A549 (cell line): ENCODE results near the gene RPL7A.

Source experiments
- CHD2 ChIP-seq: fragments of 150-350 bp; IDR thresholded peaks from 2 replicates; pipeline ENCODE4 v1.6.1; 2014; ENCODE audit warnings: low read length; ENCODE audit not compliant: partially characterized antibody
- CHD4 ChIP-seq: fragments of 200-600 bp; sonication (generic); IDR thresholded peaks from 2 replicates; pipeline ENCODE4 v1.6.1; 2016; ENCODE audit warnings: antibody characterized with exemption, mild to moderate bottlenecking, borderline replicate concordance
- CTCF ChIP-seq: fragments of >200 bp; sonication (Bioruptor Twin); formaldehyde crosslinking; IDR thresholded peaks from 3 replicates; pipeline ENCODE4 v1.5.1; 2016
- ELK1 ChIP-seq: fragments of 150-350 bp; IDR thresholded peaks from 2 replicates; pipeline ENCODE4 v1.6.1; 2014; ENCODE audit warnings: low read depth, mild to moderate bottlenecking, low read length
- FOSL2 ChIP-seq, 2 experiments: fragments of 450-650 bp in 1 of 2; fragments of >200 bp in 1 of 2; sonication (Bioruptor Twin) in 1 of 2; formaldehyde crosslinking; IDR thresholded peaks; 2 replicates each; pipeline versions ENCODE4 v1.5.0 to v1.6.1; 2016 to 2020; ENCODE audit warnings: mild to moderate bottlenecking in 1 of 2, moderate library complexity in 1 of 2
- MAZ ChIP-seq: fragments of 150-350 bp; IDR thresholded peaks from 2 replicates; pipeline ENCODE4 v1.6.1; 2014; ENCODE audit warnings: antibody characterized with exemption, low read depth, low read length, borderline replicate concordance
- NPAS2 ChIP-seq: fragments of 250-450 bp; sonication (Bioruptor Pico); IDR thresholded peaks from 2 replicates; pipeline ENCODE4 v1.8.0; 2022; ENCODE audit warnings: mild to moderate bottlenecking, moderate library complexity, borderline replicate concordance
- NR3C1 ChIP-seq: fragments of >200 bp; sonication (Bioruptor Twin); formaldehyde crosslinking; IDR thresholded peaks from 3 replicates; pipeline ENCODE4 v1.6.1; 2017
- POLR2A ChIP-seq: IDR thresholded peaks from 2 replicates; pipeline ENCODE4 v1.6.1; 2012; ENCODE audit warnings: mild to moderate bottlenecking, low read length
- RAD21 ChIP-seq, 2 experiments: fragments of >200 bp in 1 of 2; sonication (Bioruptor Twin) in 1 of 2; formaldehyde crosslinking in 1 of 2; IDR thresholded peaks in 1 of 2; conservative IDR thresholded peaks in 1 of 2; 2 replicates in 1 of 2; 3 replicates in 1 of 2; pipeline ENCODE4 v1.6.1; 2012 to 2018; ENCODE audit warnings: inconsistent platforms in 1 of 2
- REST ChIP-seq: fragments of 200-600 bp; sonication (generic); IDR thresholded peaks from 2 replicates; pipeline ENCODE4 v1.6.1; 2016; ENCODE audit warnings: antibody characterized with exemption, mild to moderate bottlenecking, moderate library complexity
- RNF2 ChIP-seq: fragments of 200-600 bp; sonication (generic); IDR thresholded peaks from 2 replicates; pipeline ENCODE4 v1.6.1; 2016; ENCODE audit warnings: low read depth, mild to moderate bottlenecking, antibody characterized with exemption, moderate library complexity, borderline replicate concordance
- TF ChIP-seq, protein P1 (sequence below): fragments of 450-650 bp; IDR thresholded peaks from 2 replicates; pipeline ENCODE4 v1.6.1; 2014; ENCODE audit warnings: antibody characterized with exemption
- TF ChIP-seq, protein P2 (sequence below): fragments of >200 bp; sonication (Bioruptor Twin); formaldehyde crosslinking; IDR thresholded peaks from 3 replicates; pipeline ENCODE4 v1.6.1; 2016

DNA sequence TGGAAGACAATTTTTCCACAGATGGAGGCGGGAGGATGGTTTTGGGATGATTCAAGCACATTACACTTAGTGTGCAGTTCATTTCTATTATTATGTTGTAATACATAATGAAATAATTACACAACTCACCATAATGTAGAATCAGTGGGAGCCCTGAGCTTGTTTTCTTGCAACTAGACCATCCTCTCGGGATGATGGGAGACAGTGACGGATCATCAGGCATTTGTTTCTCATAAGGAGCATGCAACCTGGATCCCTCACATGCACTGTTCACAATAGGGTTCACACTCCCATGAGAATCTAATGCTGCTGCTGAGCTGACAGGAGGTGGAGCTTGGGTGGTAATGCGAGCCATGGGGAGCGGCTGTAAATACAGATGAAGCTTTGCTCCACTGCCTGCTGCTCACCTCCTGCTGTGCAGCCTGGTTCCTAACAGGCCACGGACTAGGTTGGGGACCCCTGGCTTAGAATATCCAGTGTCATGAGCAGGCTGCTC lies 29.8 kb downstream of the RPL7A start:
- no peak for TF ChIP-seq REST
- no peak for TF ChIP-seq CTCF
- no peak for TF ChIP-seq RNF2
- no peak for TF ChIP-seq MAZ
- no peak for TF ChIP-seq POLR2A
- no peak for TF ChIP-seq FOSL2 (IDR thresholded peaks at IDR 0.05)
- no peak for TF ChIP-seq FOSL2 (CRISPR knock-in tag; IDR thresholded peaks at IDR 0.05)
- TF ChIP-seq NR3C1 = no peak
- TF ChIP-seq, protein P1, sequence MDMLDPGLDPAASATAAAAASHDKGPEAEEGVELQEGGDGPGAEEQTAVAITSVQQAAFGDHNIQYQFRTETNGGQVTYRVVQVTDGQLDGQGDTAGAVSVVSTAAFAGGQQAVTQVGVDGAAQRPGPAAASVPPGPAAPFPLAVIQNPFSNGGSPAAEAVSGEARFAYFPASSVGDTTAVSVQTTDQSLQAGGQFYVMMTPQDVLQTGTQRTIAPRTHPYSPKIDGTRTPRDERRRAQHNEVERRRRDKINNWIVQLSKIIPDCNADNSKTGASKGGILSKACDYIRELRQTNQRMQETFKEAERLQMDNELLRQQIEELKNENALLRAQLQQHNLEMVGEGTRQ = no peak
- TF ChIP-seq CHD4 = no peak
- no peak for TF ChIP-seq CHD2
- TF ChIP-seq, protein P2, sequence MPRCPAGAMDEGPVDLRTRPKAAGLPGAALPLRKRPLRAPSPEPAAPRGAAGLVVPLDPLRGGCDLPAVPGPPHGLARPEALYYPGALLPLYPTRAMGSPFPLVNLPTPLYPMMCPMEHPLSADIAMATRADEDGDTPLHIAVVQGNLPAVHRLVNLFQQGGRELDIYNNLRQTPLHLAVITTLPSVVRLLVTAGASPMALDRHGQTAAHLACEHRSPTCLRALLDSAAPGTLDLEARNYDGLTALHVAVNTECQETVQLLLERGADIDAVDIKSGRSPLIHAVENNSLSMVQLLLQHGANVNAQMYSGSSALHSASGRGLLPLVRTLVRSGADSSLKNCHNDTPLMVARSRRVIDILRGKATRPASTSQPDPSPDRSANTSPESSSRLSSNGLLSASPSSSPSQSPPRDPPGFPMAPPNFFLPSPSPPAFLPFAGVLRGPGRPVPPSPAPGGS = no peak
- TF ChIP-seq RAD21 (conservative IDR thresholded peaks at IDR 0.05 in 1 of 2, IDR thresholded peaks at IDR 0.05 in 1 of 2) = no peak
- TF ChIP-seq NPAS2 (CRISPR knock-in tag) = no peak
- TF ChIP-seq ELK1 = no peak
